ENCODE data around the gene STK32B. TPM values are rescaled to one million over a fixed set of nuclear protein-coding genes. Genes with fewer than 3 reads are reported as not detected.

STK32B gene
- total and polyA plus RNA-seq, 9 of the 15 experiments (the other 6 are each of a cell fraction or from before 2014, with no cell fraction given), result 0.03 to 0.20 (median 0.07) TPM; not detected in 2

DNA sequence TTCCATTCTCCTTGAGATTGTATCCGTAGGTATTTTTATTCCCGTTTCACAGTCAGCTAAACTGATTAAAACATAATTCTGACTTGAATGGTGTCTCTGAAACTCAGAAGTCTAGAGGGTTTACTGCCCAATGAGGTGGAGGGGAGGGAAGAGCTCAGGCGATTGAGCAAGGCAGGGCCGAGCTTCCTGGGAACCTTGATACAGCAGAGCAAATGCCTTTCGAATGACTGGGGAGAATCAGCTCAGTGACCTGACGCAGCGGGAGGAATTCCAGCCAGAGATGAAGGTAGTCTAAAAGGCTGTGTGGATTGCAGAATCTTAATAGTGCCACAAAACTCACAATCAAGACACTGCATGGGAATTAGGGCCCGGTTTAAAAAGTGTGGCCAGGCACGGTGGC is 423.5 kb downstream of the STK32B start:
- Histone ChIP-seq H3K4me3 (no peak overlapping the region), H4K20me1 (replicated peaks; ENCODE audit: control insufficient read depth, insufficient read depth, low read length) (no peaks in the 10 kb centered on the region; the same call in 1 of the 2 replicates), H3K4me2 (ENCODE audit: insufficient read depth, low read length) (no peak overlapping the region), H3K9ac (ENCODE audit: insufficient read depth in 1 of 2, low read depth in 2 of 2, low read length in 2 of 2) (no peak overlapping the region), H3K79me2 (ENCODE audit: control insufficient read depth, insufficient read depth, low read length) (no peaks in the 10 kb centered on the region), H3K9me1 (ENCODE audit: control insufficient read depth, insufficient read depth, low read length) (no peaks in the 10 kb centered on the region), H2AFZ (ENCODE audit: low read depth, low read length) (no peak overlapping the region), H3K4me1 (replicated peaks in 1 of 2; ENCODE audit: control insufficient read depth in 2 of 2, insufficient read depth in 2 of 2, low read length in 2 of 2) (no peaks in the 10 kb centered on the region), H3K27ac (ENCODE audit: extremely low read depth, low read depth, low read length) (no peak overlapping the region), H3K9me3 (replicated peaks; ENCODE audit: control insufficient read depth, insufficient read depth, low read depth, low read length) (no peaks in the 10 kb centered on the region), H3K27me3 (ENCODE audit: control insufficient read depth in 2 of 2, insufficient read depth in 2 of 2, low read length in 2 of 2) (peaks cover 0 to 21% of the 10 kb centered on the region in 2 experiments; a peak in 2 of 5 replicates), H3K36me3 (ENCODE audit: control insufficient read depth, insufficient read depth, low read length) (no peaks in the 10 kb centered on the region)
- FAIRE-seq (no peak), ATAC-seq (no peak), DNase-seq (ENCODE audit: extremely low read depth in 1 of 4, low spot score in 3 of 4) (no peak)
- TF ChIP-seq SMAD4 (CRISPR knock-in tag; conservative IDR thresholded peaks at IDR 0.05), result no peak
- no peak for TF ChIP-seq ZNF778 (CRISPR knock-in tag; IDR thresholded peaks at IDR 0.05)
- no peak for TF ChIP-seq CREB1 (IDR thresholded peaks at IDR 0.05)
- no peak for TF ChIP-seq CREB1 (CRISPR knock-in tag; IDR thresholded peaks at IDR 0.05)
- TF ChIP-seq BRD4 (IDR thresholded peaks at IDR 0.05), result no peak
- no peak for TF ChIP-seq PHB2 (IDR thresholded peaks at IDR 0.05; ENCODE audit: low read depth)
- ChIA-PET CTCF (ENCODE audit: low intra/inter-chr PET ratio) (no interaction called here), POLR2A (no interaction called here)
- BruUV-seq (replicated peaks), result no TSS peak
- in situ Hi-C loops (cut with MboI) (no loop called here), intact Hi-C loops (cut with micrococcal nuclease) (no loop called here)
- 2% methylated on average over 9 of the region's 9 CpGs for WGBS (ENCODE audit: insufficient coverage, low coverage, missing lambda C conversion rate)

DNA sequence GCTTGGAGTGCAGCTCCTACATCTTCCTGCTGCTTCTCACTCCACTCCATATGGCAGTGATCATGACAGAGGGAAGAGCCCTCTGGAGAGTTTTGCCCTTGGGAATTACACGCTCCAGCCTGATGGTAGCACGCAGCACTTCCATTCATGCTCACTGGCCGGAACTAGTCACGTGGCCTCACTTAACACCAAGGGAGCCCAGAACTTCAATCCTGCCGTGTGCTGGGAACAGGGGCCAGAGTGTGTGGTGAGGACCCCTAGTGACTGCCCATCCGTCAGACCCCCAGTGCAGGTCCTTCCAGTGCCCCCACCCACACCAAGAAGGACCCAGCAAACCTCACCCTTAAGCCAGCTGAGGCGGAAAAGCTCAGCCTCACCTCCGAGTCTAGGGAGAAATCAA is 426.3 kb downstream of the STK32B start:
- no peak for ATAC-seq
- Histone ChIP-seq H3K27me3 (ENCODE audit: control insufficient read depth in 2 of 2, insufficient read depth in 2 of 2, low read length in 2 of 2) (peaks cover 0 to 6% of the 10 kb centered on the region in 2 experiments; a peak in 2 of 5 replicates), H3K4me1 (replicated peaks in 1 of 2; ENCODE audit: control insufficient read depth in 2 of 2, insufficient read depth in 2 of 2, low read length in 2 of 2) (no peaks in the 10 kb centered on the region), H3K9ac (ENCODE audit: insufficient read depth in 1 of 2, low read depth in 2 of 2, low read length in 2 of 2) (no peak overlapping the region), H4K20me1 (replicated peaks; ENCODE audit: control insufficient read depth, insufficient read depth, low read length) (no peaks in the 10 kb centered on the region; the same call in 1 of the 2 replicates), H3K4me3 (no peak overlapping the region), H3K36me3 (ENCODE audit: control insufficient read depth, insufficient read depth, low read length) (no peaks in the 10 kb centered on the region), H2AFZ (ENCODE audit: low read depth, low read length) (no peak overlapping the region), H3K4me2 (ENCODE audit: insufficient read depth, low read length) (no peak overlapping the region), H3K9me3 (replicated peaks; ENCODE audit: control insufficient read depth, insufficient read depth, low read depth, low read length) (no peaks in the 10 kb centered on the region), H3K27ac (ENCODE audit: extremely low read depth, low read depth, low read length) (no peak overlapping the region), H3K79me2 (ENCODE audit: control insufficient read depth, insufficient read depth, low read length) (no peaks in the 10 kb centered on the region), H3K9me1 (ENCODE audit: control insufficient read depth, insufficient read depth, low read length) (no peaks in the 10 kb centered on the region)
- no peak for FAIRE-seq
- WGBS (ENCODE audit: insufficient coverage, low coverage, missing lambda C conversion rate), result 2% methylated on average over 6 of the region's 8 CpGs
- ChIA-PET POLR2A (no interaction called here), CTCF (ENCODE audit: low intra/inter-chr PET ratio) (no interaction called here)
- no TSS peak for BruUV-seq (replicated peaks)
- no peak for DNase-seq (ENCODE audit: extremely low read depth in 1 of 4, low spot score in 3 of 4)
- intact Hi-C loops (cut with micrococcal nuclease), result no loop called here
- in situ Hi-C loops (cut with MboI), result no loop called here
- TF ChIP-seq MTA2 (IDR thresholded peaks at IDR 0.05; ENCODE audit: low read depth) (no peak), ZNF444 (CRISPR knock-in tag; IDR thresholded peaks at IDR 0.05) (no peak)
- TF ChIP-seq, protein P1, sequence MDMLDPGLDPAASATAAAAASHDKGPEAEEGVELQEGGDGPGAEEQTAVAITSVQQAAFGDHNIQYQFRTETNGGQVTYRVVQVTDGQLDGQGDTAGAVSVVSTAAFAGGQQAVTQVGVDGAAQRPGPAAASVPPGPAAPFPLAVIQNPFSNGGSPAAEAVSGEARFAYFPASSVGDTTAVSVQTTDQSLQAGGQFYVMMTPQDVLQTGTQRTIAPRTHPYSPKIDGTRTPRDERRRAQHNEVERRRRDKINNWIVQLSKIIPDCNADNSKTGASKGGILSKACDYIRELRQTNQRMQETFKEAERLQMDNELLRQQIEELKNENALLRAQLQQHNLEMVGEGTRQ (CRISPR knock-in tag; IDR thresholded peaks at IDR 0.05), result 0 out of 2 replicates have a peak, but pooled peaks have one; percentile 40
